ENCODE measurements around the gene GNPTG. TPM values are rescaled to one million over a fixed set of nuclear protein-coding genes. Genes with fewer than 3 reads are reported as not detected.

GNPTG gene
- polyA plus RNA-seq, 1 of the 3 experiments (the other 2 are of a cell fraction): 113 TPM

- CTCF ChIA-PET: no interaction called here
- Histone ChIP-seq H3K79me2 (ENCODE audit: insufficient read depth) (peaks cover 15% of the 10 kb centered on the region), H3F3A (replicated peaks; ENCODE audit: insufficient read depth) (peaks cover 4% of the 10 kb centered on the region), H4K20me1 (ENCODE audit: insufficient read depth) (peaks cover 15% of the 10 kb centered on the region), H3K9ac (no peak overlapping the region), H3K9me3 (no peaks in the 10 kb centered on the region), H2AFZ (ENCODE audit: low read depth) (no peak overlapping the region), H3K4me2 (no peak overlapping the region), H3K36me3 (replicated peaks in 1 of 2; ENCODE audit: control insufficient read depth in 1 of 2, insufficient read depth in 2 of 2, low read length in 1 of 2) (no peaks in the 10 kb centered on the region), H3K27me3 (ENCODE audit: insufficient read depth) (no peaks in the 10 kb centered on the region), H3K9me2 (no peaks in the 10 kb centered on the region), H3K4me1 (ENCODE audit: control insufficient read depth in 1 of 2, insufficient read depth in 2 of 2, low read depth in 1 of 2, low read length in 1 of 2) (peaks cover 1 to 12% of the 10 kb centered on the region in 2 experiments; a peak in 2 of 4 replicates), H3K27ac (ENCODE audit: low read depth in 2 of 2, low read length in 1 of 2) (no peak overlapping the region), H3K4me3 (ENCODE audit: low read depth in 2 of 2, low read length in 1 of 2) (no peak overlapping the region)
- no peak for DNase-seq
- TF ChIP-seq ELF1 (IDR thresholded peaks at IDR 0.05) (no peak), MEF2A (IDR thresholded peaks at IDR 0.05; ENCODE audit: borderline replicate concordance, low read depth) (no peak), EP300 (IDR thresholded peaks at IDR 0.05; ENCODE audit: borderline replicate concordance in 1 of 2, low read depth in 1 of 2, low read length in 1 of 2) (no peak), POLR2AphosphoS5 (IDR thresholded peaks at IDR 0.05; ENCODE audit: low read depth, low read length) (no peak), SIN3A (IDR thresholded peaks at IDR 0.05; ENCODE audit: borderline replicate concordance, low read depth, low read length) (no peak), GABPA (IDR thresholded peaks at IDR 0.05; ENCODE audit: low read depth) (no peak), CHD2 (IDR thresholded peaks at IDR 0.05; ENCODE audit: low read length, partially characterized antibody) (no peak), RAD21 (IDR thresholded peaks at IDR 0.05; ENCODE audit: low read length) (no peak), IRF3 (IDR thresholded peaks at IDR 0.05; ENCODE audit: low read depth, low read length) (no peak), EZH2phosphoT487 (IDR thresholded peaks at IDR 0.05; ENCODE audit: borderline replicate concordance, low read depth) (no peak), RCOR1 (IDR thresholded peaks at IDR 0.05; ENCODE audit: low read length) (no peak), TCF12 (IDR thresholded peaks at IDR 0.05) (no peak), RFX5 (IDR thresholded peaks at IDR 0.05; ENCODE audit: low read length) (no peak), NFIC (IDR thresholded peaks at IDR 0.05; ENCODE audit: borderline replicate concordance) (no peak), YY1 (IDR thresholded peaks at IDR 0.05; ENCODE audit: low read depth) (no peak), MAX (IDR thresholded peaks at IDR 0.05; ENCODE audit: low read depth) (no peak)
- TF ChIP-seq, protein P1, sequence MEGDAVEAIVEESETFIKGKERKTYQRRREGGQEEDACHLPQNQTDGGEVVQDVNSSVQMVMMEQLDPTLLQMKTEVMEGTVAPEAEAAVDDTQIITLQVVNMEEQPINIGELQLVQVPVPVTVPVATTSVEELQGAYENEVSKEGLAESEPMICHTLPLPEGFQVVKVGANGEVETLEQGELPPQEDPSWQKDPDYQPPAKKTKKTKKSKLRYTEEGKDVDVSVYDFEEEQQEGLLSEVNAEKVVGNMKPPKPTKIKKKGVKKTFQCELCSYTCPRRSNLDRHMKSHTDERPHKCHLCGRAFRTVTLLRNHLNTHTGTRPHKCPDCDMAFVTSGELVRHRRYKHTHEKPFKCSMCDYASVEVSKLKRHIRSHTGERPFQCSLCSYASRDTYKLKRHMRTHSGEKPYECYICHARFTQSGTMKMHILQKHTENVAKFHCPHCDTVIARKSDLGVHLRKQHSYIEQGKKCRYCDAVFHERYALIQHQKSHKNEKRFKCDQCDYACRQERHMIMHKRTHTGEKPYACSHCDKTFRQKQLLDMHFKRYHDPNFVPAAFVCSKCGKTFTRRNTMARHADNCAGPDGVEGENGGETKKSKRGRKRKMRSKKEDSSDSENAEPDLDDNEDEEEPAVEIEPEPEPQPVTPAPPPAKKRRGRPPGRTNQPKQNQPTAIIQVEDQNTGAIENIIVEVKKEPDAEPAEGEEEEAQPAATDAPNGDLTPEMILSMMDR (IDR thresholded peaks at IDR 0.05): no peak
- TF ChIP-seq, protein P2, sequence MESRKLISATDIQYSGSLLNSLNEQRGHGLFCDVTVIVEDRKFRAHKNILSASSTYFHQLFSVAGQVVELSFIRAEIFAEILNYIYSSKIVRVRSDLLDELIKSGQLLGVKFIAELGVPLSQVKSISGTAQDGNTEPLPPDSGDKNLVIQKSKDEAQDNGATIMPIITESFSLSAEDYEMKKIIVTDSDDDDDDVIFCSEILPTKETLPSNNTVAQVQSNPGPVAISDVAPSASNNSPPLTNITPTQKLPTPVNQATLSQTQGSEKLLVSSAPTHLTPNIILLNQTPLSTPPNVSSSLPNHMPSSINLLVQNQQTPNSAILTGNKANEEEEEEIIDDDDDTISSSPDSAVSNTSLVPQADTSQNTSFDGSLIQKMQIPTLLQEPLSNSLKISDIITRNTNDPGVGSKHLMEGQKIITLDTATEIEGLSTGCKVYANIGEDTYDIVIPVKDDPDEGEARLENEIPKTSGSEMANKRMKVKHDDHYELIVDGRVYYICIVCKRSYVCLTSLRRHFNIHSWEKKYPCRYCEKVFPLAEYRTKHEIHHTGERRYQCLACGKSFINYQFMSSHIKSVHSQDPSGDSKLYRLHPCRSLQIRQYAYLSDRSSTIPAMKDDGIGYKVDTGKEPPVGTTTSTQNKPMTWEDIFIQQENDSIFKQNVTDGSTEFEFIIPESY (IDR thresholded peaks at IDR 0.05; ENCODE audit: borderline replicate concordance, low read depth): no peak
- 86% methylated on average over 4 of the region's 4 CpGs for WGBS (ENCODE audit: low lambda C conversion rate)
- POLR2A ChIA-PET: no interaction called here
Observed at GRCh38 chr16:1306334-1306733, 45.4 kb upstream of the GNPTG start.
